DMS53 treated with DMSO at 0.1 percent for 48 hours (cell line): ENCODE measurements around the gene NAT8L.

Experiments used
- DNase-seq: peaks from one replicate; lab custom pipeline; 2025; ENCODE audit not compliant: unreplicated experiment; lab: John Stamatoyannopoulos, UW

The NAT8L gene

GRCh38 chr4:2074588-2074987 is 15.5 kb downstream of the NAT8L start:
- no peak for DNase-seq

DNA sequence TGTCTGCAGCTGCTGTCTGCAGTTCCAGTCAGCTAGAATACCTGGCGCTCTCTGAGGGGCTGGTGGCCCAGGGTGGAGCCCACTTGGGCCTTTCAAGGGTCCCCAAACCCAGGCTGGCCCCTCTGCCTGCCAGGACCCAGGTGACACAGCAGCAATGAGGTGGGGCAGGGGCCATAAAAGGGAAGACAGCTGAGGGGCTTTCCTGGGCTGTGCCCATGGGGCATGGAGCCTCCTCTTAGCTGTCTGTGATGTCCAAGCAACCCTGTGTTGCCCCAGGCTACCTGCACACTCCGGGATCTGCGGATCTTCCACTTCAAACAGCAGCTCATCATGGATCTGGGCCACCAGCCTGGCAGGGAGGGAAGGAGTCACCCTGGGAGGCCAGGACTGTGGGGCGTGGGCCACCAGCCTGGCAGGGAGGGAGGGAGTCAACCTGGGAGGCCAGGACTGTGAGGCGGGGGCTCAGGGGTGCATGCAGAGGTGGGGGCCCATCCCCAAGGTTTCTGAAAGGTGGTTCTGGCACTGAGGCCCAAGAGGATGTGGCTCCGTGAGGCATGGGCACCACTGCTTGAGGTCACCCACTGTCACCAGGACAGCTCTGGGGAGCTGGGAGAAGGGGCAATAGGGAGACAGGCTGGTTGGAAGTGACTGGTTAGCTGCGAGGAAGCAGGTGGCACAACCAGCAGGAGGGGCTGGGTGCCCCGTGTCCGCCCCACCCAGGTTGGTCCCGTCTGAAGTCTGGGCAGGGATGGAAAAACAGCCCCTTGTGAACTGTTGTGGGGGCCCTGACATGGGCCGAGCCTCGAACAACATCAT is 16.3 kb downstream of the NAT8L start:
- DNase-seq, result no peak

GRCh38 chr4:2075987-2076907 is 17.1 kb downstream of the NAT8L start:
- no peak for DNase-seq

DNA sequence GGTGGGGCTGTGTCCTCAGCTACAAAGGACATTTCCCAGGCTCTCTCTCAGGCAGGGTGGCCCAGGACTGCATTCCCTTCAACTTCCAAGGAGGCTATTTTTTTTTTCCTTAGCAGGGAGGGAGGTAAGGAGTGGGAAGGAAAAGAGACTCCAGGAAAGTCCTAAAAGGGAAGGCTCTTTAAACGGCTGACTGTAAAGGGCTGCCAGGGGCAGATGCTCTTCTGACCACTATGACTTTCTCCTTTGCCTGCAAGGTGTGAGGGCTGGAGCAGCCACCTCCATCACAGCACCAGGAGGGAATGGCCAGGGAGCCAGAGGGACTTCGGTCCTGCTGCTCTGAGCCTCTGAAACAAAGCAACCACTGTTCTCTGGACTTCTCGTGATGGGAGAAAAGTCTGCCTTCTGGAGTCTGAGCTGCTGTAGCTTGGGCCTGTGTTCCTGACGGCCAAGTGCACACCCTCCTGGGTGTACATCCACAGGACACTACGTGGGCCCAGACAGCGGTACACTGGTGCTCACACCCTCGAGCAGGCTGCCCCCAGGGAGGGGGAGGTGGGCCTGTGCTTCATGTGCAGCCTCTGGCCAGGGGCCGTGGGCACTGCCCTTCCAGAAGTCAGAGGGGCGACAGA is 17.9 kb downstream of the NAT8L start:
- DNase-seq, result no peak

DNA sequence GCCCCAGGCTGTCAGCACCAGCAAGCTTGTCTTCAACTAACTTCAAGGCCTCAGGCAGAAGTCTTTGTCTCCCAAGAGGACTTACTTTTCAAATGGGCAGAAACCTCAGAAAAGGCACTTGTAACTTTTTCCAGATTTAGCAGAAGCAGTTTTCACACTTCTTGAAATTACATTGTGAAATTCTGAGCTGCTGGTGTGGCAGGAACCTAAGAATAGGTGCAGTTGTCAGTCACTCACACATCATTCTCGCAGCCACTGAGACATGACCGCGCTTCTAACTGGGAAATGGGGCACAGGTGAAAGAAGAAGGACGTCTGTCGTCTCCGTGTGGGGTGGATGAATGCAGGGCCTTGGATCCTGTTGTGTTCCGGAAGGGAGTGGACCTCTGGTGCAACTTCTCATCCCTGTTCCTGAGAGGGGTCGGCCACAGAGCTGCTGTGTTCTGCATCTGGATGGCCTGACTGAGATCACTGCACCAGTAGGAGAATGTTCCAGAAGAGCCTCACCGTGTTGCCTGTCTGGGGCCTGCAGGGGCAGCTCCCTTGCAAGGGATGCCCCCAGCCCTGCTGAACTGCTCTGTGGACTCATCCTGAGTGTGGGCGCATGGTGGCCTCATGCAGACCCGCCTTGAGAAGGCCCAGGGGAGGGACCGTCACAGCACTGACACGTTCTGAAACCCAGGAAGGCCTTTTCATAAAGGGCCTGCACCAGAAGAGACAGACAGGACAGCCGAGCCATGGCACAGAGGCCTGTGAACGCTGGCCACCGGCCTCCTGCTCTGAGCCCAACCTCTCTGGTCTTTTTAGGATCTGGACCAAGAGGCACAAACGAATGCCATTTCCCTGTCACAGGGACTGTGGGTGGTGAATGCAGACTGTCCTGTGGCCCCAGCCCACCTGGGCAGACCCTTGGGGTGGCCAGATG is 18.7 kb downstream of the NAT8L start:
- DNase-seq, result no peak

DNA sequence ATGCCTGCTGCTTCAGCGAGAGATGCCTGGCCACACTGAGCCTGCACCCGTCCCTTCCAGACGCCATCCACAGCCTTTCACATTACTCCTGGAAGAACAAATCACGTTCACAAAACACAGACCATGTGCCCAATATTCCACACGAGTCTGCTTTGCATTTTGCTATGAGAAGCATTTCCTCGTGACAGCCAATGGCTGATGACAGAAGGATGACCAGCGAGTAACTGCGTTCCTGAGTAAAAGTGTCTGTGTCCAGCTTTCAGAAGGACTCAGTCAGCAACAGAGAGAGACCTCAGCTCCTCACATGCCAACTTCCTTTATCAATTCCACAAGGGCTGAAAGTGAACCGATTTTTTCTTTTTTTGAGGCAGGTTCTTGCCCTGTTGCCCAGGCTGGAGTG is 19.5 kb downstream of the NAT8L start:
- DNase-seq, result no peak

DNA sequence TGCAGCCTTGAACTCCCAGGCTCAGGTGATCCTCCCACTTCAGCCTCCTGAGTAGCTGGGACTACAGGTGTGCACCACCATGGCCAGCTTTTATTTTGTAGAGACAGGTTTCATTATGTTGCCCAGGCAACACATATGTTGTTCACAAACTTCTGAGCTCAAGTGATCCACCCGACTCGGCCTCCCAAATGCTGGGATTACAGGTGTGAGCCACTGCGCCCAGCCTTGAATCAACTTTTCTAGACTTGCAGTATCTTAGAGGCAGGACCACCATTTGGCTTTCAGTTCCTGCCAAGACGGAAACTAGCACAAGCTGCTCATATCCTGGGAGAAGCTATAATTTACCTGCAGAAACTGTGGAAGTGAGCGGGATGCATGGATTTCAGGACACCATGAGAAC is 19.9 kb downstream of the NAT8L start:
- DNase-seq, result no peak

- DNase-seq, result no peak
These were observed 20.8 kb downstream of the NAT8L start for GRCh38 chr4:2079926-2080325.

- DNase-seq, result no peak
These were observed 21.5 kb downstream of the NAT8L start for GRCh38 chr4:2080429-2081300.

DNA sequence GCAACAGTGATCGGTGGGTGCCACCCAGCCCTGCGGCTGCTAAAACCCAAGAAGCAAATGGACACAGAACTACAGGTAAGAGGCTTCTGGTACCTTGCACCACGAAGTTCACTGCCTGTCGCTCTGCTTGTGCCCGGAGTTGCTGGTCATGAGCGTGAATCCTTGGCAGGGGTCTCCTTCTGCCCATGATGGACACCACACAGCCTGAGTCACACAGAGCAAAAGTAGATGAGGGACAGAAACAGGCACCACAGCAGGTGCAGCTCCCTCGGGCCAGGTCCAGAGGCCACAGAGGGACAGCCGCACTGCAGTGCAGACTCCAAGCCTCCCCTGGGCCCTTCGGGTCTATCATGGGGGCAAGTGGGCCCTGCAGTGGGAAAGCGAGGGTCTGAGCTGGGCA is 22.4 kb downstream of the NAT8L start:
- DNase-seq, result no peak

- DNase-seq, result no peak
These were observed 23.0 kb downstream of the NAT8L start for GRCh38 chr4:2082118-2082517.

DNA sequence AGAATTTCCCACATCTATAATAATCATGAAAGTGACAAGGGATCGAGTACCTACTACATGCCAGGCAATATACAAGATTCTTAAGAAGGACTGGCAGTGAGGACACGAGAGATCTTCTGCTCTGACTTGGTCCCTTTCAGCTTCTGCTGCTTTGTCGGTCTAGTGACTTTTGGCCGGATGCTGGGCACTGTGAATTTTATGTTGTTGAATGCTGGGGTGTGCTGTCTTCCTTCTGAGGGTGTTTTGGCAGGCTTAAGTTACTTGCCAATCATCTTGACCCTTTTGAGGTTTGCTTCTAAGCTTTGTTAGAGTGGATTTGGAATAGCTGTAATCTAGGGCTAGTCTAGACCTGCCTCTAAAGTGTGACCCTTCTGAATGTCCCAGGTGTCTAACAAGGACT is 23.5 kb downstream of the NAT8L start:
- DNase-seq, result no peak

DNA sequence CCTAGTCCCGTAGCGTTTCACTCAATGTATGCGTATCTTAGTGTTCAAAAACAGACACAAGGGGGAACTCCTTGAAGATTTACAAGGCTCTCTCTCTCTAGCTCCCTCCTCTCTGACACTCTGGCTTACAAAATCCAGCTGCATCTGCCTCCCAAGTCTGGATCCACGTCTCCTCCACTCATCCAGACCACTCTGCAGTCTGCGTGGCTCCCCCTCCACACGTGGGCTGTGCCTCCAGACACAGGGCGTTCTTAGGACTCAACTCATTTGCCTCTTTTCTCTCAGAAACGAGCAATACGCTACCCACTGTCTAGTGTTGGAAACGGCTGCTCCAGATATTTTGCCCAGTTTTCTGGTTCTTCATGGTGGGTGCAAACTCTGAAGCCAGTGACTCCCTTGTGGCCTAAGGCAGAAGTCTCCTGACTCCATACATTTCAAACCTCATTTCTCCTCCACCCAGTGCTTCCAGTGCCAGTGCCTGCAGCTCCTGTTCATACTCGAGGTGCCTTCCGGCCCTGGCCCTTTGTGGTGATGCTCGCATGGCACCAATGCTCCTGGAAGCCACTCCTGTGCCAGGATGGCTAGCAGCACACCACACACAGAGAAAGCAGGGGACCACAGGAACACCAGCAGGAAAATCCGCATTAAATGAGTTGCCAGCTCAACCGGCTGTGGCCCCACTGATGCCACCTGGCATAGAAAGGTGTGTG is 24.1 kb downstream of the NAT8L start:
- no peak for DNase-seq

- no peak for DNase-seq
These were observed 24.7 kb downstream of the NAT8L start for GRCh38 chr4:2083826-2084160.

GRCh38 chr4:2084316-2084715 is 25.2 kb downstream of the NAT8L start:
- no peak for DNase-seq

DNA sequence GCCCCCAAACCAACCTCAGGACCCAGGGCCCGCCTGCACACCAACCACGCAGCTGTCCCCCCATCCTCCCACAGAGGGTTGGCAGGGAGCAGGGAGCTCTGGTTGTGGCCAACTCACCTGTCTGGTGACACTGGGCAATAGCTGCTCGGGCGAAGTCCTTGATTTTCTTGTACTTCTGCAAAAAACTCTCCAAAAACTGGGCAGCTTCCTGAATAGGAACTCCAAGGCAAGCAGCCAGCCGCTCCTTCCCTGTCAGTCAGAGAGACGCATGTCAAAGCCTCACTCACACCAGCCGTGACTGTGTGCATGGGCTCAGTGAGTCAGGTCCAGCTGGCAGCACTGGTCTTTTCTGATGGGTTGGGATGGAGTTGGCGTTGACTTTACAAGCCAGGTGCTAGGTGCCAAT is 26.4 kb downstream of the NAT8L start:
- peak; percentile 95 for DNase-seq

DNA sequence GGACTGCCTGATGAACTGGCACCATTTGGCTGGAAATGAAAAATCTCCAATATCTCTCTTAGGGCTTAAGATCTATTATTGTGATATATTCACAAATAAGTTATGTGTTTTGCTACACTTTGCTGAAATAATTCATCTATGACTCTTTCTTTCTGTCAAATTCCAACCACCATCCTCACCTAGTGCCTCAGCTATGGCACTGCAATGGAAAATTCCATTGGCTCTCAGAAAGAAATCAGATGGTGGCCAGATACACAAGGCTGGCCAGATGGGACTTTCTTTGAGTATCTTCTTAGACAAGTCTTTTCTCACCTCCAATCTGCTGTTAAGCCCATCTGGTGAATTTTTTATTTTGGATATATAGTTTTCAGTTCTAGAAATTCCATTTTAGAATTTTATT is 28.0 kb downstream of the NAT8L start:
- no peak for DNase-seq

- DNase-seq, result no peak
These were observed 30.1 kb downstream of the NAT8L start for GRCh38 chr4:2089222-2089621.

- DNase-seq, result no peak
These were observed 31.5 kb downstream of the NAT8L start for GRCh38 chr4:2090642-2091041.
